Peyer's patch (tissue), 4 donors: ENCODE measurements around the gene TMCC3.

Source experiments
- POLR2A ChIP-seq, 2 donors: fragments of 450-650 bp; IDR thresholded peaks; one replicate each; pipeline ENCODE4 v1.5.1; 2017; ENCODE audit warnings: antibody characterized with exemption in 2 of 2, mild to moderate bottlenecking in 2 of 2, moderate library complexity in 2 of 2
- TF ChIP-seq, protein P1 (sequence below), 6 experiments: fragments of 450-650 bp in 4 of 6; fragments of 200-600 bp in 2 of 6; sonication (generic) in 1 of 6; IDR thresholded peaks; one replicate each; pipeline ENCODE4 v1.5.1; 2017 to 2019; ENCODE audit warnings: antibody characterized with exemption in 6 of 6, mild to moderate bottlenecking in 3 of 6, moderate library complexity in 1 of 6

GRCh38 chr12:94535510-94535921 lies 114.8 kb downstream of the TMCC3 start:
- TF ChIP-seq, protein P1, sequence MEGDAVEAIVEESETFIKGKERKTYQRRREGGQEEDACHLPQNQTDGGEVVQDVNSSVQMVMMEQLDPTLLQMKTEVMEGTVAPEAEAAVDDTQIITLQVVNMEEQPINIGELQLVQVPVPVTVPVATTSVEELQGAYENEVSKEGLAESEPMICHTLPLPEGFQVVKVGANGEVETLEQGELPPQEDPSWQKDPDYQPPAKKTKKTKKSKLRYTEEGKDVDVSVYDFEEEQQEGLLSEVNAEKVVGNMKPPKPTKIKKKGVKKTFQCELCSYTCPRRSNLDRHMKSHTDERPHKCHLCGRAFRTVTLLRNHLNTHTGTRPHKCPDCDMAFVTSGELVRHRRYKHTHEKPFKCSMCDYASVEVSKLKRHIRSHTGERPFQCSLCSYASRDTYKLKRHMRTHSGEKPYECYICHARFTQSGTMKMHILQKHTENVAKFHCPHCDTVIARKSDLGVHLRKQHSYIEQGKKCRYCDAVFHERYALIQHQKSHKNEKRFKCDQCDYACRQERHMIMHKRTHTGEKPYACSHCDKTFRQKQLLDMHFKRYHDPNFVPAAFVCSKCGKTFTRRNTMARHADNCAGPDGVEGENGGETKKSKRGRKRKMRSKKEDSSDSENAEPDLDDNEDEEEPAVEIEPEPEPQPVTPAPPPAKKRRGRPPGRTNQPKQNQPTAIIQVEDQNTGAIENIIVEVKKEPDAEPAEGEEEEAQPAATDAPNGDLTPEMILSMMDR (IDR thresholded peaks at IDR 0.05) = no peak
- no peak for TF ChIP-seq POLR2A (IDR thresholded peaks at IDR 0.05)
